8988T (cell line): Measurements from ENCODE around the gene CCR2.
"Not testable (repeated sequence)": the region's sequence is repeated elsewhere in the genome, so short reads cannot be mapped to it uniquely, and the experiment has no call there.

Experiments
- DNase-seq: peaks from one replicate; pipeline ENCODE4 v3.0.0; 2011

CCR2 gene

GRCh38 chr3:46353647-46354410 lies at the start of gene CCR2:
CCR2 (plus strand) TSS chr3:46354111; CDS start chr3:46357528, 3,417 bp downstream.
- no peak for DNase-seq

GRCh38 chr3:46304739-46305138 lies 49.2 kb upstream of the CCR2 start:
- no peak for DNase-seq

- DNase-seq, result no peak
Observed at GRCh38 chr3:46312991-46313390, 40.9 kb upstream of the CCR2 start.

GRCh38 chr3:46314517-46314916 lies 39.4 kb upstream of the CCR2 start:
- no peak for DNase-seq

- no peak for DNase-seq
Observed at GRCh38 chr3:46316206-46316605, 37.7 kb upstream of the CCR2 start.

GRCh38 chr3:46318207-46318927 lies 35.5 kb upstream of the CCR2 start:
- DNase-seq, result no peak

GRCh38 chr3:46321461-46322104 lies 32.3 kb upstream of the CCR2 start:
- DNase-seq, result no peak

- no peak for DNase-seq
Observed at GRCh38 chr3:46324036-46324435, 29.9 kb upstream of the CCR2 start.

- DNase-seq, result no peak
Observed at GRCh38 chr3:46325645-46326300, 28.1 kb upstream of the CCR2 start.

GRCh38 chr3:46330676-46331075 lies 23.2 kb upstream of the CCR2 start:
- DNase-seq, result not testable (repeated sequence)

GRCh38 chr3:46334741-46335478 lies 19.0 kb upstream of the CCR2 start:
- DNase-seq, result no peak

- no peak for DNase-seq
Observed at GRCh38 chr3:46335541-46335940, 18.4 kb upstream of the CCR2 start.

GRCh38 chr3:46337911-46338310 lies 16.0 kb upstream of the CCR2 start:
- DNase-seq, result no peak

GRCh38 chr3:46338840-46339239 lies 15.1 kb upstream of the CCR2 start:
- no peak for DNase-seq

- no peak for DNase-seq
Observed at GRCh38 chr3:46344476-46344875, 9.4 kb upstream of the CCR2 start.

GRCh38 chr3:46348823-46349482 lies 5.0 kb upstream of the CCR2 start:
- no peak for DNase-seq

GRCh38 chr3:46349484-46350261 lies 4.2 kb upstream of the CCR2 start:
- no peak for DNase-seq

- DNase-seq, result no peak
Observed at GRCh38 chr3:46350262-46350565, 3.7 kb upstream of the CCR2 start.

GRCh38 chr3:46351646-46352045 lies 2.3 kb upstream of the CCR2 start:
- no peak for DNase-seq

GRCh38 chr3:46353090-46353489 lies 821 bp upstream of the CCR2 start:
- no peak for DNase-seq

GRCh38 chr3:46354478-46354877 lies 567 bp downstream of the CCR2 start:
- no peak for DNase-seq
